ENCODE results near the gene ZNF22. TPM values are rescaled to one million over a fixed set of nuclear protein-coding genes. Genes with fewer than 3 reads are reported as not detected.

The ZNF22 gene
- total RNA-seq, 1 donor from 2014 or later, result 34.2 TPM

DNA sequence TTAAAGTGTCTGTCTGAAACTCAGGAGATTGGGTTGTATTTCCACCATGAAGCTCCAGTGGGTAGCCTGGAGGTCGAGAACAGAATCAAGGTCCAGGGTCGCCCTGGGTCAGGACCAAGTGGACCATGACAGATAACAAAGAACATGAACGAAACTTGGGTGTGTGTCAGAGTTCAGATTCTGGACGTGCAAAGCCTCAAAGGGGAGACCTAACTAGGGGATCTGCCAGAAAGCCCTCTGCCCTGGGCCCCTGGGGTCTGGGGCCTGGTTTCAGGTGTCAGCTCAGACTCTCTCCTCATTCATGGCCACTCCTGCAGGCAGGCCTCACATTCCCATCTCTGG lies 39.5 kb upstream of the ZNF22 start:
- Mint-ChIP-seq H3K4me3 (peak overlapping the region; percentile 29), H3K9me3 (peaks cover 3% of the 10 kb centered on the region), H3K36me3 (ENCODE audit: low read depth) (peaks cover 6% of the 10 kb centered on the region), H3K4me1 (peaks cover 67% of the 10 kb centered on the region), H3K27me3 (no peaks in the 10 kb centered on the region), H3K27ac (no peak overlapping the region)
- ATAC-seq (ENCODE audit: low read depth) (no peak), DNase-seq (no peak)
- ChIA-PET POLR2A (no interaction called here), CTCF (interaction anchor here (1.2 to 9.5 kb wide), 2 partner anchors 15 to 28 kb away, joined by 3 to 60 read pairs; no protein-coding TSS in a partner anchor)
- intact Hi-C loops (cut with micrococcal nuclease), result no loop called here
- TF ChIP-seq, protein P1, sequence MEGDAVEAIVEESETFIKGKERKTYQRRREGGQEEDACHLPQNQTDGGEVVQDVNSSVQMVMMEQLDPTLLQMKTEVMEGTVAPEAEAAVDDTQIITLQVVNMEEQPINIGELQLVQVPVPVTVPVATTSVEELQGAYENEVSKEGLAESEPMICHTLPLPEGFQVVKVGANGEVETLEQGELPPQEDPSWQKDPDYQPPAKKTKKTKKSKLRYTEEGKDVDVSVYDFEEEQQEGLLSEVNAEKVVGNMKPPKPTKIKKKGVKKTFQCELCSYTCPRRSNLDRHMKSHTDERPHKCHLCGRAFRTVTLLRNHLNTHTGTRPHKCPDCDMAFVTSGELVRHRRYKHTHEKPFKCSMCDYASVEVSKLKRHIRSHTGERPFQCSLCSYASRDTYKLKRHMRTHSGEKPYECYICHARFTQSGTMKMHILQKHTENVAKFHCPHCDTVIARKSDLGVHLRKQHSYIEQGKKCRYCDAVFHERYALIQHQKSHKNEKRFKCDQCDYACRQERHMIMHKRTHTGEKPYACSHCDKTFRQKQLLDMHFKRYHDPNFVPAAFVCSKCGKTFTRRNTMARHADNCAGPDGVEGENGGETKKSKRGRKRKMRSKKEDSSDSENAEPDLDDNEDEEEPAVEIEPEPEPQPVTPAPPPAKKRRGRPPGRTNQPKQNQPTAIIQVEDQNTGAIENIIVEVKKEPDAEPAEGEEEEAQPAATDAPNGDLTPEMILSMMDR (IDR thresholded peaks at IDR 0.05), result no peak

DNA sequence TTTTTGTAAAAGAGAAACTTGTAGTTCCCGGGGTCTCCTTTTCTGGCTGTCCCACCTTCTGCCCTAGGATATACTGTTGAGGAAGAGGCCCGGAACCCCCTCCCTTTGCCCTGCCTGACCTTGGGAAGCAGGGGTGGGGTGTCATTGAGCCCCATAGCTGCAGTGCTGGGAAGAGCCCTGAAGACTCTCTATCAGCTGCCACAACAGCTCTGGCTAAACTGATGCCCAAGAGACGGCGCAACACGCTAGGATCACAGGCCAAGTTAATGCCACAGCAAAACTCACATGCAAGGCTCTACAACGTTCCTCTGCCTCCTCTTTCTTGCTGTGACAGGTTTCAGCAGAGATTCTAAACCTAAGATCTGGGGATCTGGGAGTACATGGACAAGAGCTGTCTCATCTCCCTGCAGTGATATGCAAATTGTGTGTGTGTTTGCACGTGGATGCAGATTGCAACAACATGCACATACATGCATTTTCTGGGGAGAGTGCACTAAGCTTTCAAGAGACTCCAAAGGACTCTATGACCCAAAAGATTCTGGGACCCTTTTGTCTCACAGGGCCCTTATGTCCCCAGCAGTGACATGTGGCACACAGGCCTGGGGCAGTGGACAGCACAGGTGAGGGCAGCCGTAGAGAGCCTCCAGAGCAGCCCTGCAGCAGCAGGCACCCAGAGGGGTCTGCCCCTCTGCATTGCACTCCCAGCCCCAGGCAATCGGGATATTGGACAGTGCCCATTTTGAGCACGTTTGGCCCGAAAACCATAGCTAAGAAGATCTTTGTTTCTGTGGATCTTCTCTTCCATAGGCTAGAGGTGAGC lies 38.6 kb upstream of the ZNF22 start:
- peaks cover 74% of the 10 kb centered on the region for H3K4me1 Mint-ChIP-seq
- H3K36me3 Mint-ChIP-seq (ENCODE audit: low read depth), result no peaks in the 10 kb centered on the region
- ChIA-PET POLR2A (interaction anchor here (2.4 kb wide), 1 partner anchor 11 kb away, joined by 20 read pairs; no protein-coding TSS in a partner anchor), CTCF (interaction anchor here (1.2 to 9.5 kb wide), 3 partner anchors 11 to 29 kb away, joined by 3 to 60 read pairs (median 7); no protein-coding TSS in a partner anchor)
- no peaks in the 10 kb centered on the region for H3K9me3 Mint-ChIP-seq
- H3K4me3 Mint-ChIP-seq, result no peak overlapping the region
- H3K27ac Mint-ChIP-seq, result no peak overlapping the region
- no peak for DNase-seq
- ATAC-seq (ENCODE audit: low read depth), result no peak
- intact Hi-C loops (cut with micrococcal nuclease), result no loop called here
- TF ChIP-seq, protein P1 (IDR thresholded peaks at IDR 0.05), result no peak
- H3K27me3 Mint-ChIP-seq, result no peaks in the 10 kb centered on the region

DNA sequence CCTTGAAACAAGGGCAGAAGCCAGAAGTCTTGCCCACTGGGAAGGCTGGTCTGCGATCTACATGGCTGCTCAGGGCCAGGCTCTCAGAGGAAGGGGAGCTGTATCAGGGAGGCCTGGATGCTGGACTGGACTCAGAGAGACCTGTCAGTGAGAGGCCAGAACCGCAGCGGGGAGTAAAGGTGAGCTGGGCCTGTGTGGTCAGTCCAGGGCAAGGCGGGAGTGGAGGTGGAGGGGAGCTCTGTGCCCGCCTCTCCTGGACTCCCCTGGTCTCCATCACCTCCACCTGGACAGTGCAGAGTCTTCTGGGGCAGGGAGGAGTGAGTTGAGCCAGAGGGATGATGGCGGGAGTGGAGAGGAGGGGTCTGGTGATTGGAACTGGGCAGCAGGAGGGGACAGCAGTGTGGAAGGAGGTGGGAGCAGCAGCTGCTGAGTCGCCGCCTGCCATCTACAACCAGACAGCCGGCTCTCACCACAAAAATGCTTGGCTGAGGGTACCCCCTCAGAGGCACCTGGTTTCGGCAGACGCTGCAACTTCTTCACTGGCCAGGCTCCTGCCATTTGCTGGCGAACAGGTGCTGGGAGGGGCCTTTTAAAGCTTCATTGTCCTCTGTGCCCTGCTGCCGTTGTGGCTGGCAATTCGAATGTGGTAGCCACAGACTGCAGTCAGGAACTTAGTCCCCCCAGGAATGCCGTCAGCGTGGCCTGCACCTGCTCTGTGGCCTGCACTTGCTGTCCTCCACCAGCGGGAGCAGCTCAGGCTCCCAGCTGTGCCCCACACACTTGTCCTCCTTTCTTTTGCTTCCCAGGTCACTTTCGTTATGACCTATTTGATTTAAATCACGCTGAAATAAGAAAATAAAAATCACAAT lies 37.6 kb upstream of the ZNF22 start:
- CTCF ChIA-PET, result interaction anchor here (1.3 to 9.5 kb wide), 3 partner anchors 10 to 30 kb away, joined by 7 to 60 read pairs (median 7); no protein-coding TSS in a partner anchor
- POLR2A ChIA-PET, result interaction anchor here (1.6 to 2.4 kb wide), 3 partner anchors 11 to 38 kb away, joined by 5 to 20 read pairs (median 7); partner anchors contain the start of gene ZNF22

DNA sequence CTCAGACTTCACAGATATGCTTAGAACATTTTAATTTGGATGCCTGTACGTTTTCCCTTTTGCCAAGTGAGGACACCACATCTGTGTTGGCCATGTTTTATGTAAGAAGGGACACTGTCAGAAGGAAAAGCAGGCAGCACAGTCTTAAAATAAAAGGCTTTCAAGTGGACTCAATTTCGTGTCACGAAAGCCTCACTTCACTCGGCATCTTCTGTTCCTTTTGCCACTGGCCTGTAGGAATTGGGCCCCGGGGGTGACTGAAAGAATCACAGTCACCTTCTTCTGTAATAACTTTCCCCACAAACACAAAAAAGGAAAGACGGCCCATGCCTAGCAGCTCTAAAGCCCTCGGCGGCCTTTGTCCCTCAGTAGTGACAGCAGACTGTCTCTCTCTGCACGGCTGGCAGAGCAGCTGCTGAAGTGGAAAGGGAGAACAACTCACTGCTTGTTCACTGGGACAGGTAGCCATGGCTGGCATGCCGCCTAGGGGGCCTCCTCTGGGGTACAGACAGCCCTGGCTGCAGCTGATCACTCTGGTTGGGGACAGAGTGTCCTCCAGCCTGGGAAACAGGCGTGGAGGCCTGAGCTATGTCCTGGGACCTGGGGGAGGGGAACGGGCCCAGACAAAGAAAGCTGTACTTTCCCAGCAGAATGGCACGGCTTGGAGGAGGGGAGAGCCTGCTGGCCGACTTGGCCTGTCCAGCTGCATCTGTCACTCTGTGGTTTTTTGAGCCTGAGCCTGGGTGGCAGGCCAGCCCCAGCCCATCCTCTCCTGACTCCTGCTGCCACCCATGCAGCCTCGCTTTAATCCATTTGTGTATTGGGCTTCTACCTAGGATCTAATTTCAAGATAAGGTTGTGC lies 36.7 kb upstream of the ZNF22 start:
- H3K9me3 Mint-ChIP-seq, result no peaks in the 10 kb centered on the region
- peak overlapping the region; percentile 58 for H3K4me3 Mint-ChIP-seq
- DNase-seq (no peak), ATAC-seq (ENCODE audit: low read depth) (no peak)
- peaks cover 79% of the 10 kb centered on the region for H3K4me1 Mint-ChIP-seq
- no peaks in the 10 kb centered on the region for H3K36me3 Mint-ChIP-seq (ENCODE audit: low read depth)
- POLR2A ChIA-PET, result interaction anchor here (1.6 to 2.4 kb wide), 3 partner anchors 10 to 37 kb away, joined by 5 to 20 read pairs (median 7); partner anchors contain the start of gene ZNF22
- intact Hi-C loops (cut with micrococcal nuclease), result loop anchor here (1.0 kb wide), 1 partner anchor 11 kb away; no protein-coding TSS in a partner anchor
- CTCF ChIA-PET, result interaction anchor here (1.3 to 9.5 kb wide), 4 partner anchors 9 to 31 kb away, joined by 6 to 60 read pairs (median 7); no protein-coding TSS in a partner anchor
- H3K27ac Mint-ChIP-seq, result peak overlapping the region; percentile 68
- TF ChIP-seq, protein P1 (IDR thresholded peaks at IDR 0.05), result no peak
- no peaks in the 10 kb centered on the region for H3K27me3 Mint-ChIP-seq

More for the DNA sequence above, 37.6 kb upstream of the ZNF22 start:
- DNase-seq (no peak), ATAC-seq (ENCODE audit: low read depth) (no peak)
- Mint-ChIP-seq H3K36me3 (ENCODE audit: low read depth) (no peaks in the 10 kb centered on the region), H3K9me3 (no peaks in the 10 kb centered on the region), H3K27ac (peak overlapping the region; percentile 68), H3K27me3 (no peaks in the 10 kb centered on the region), H3K4me3 (peak overlapping the region; percentile 58), H3K4me1 (peaks cover 79% of the 10 kb centered on the region)
- TF ChIP-seq, protein P1 (IDR thresholded peaks at IDR 0.05), result no peak
- intact Hi-C loops (cut with micrococcal nuclease), result loop anchor here (1.0 kb wide), 1 partner anchor 12 kb away; no protein-coding TSS in a partner anchor

Data from activated B cell treated with CpG ODN at 0.5 μM for 24 hours (primary cell).